Activated CD4-positive, alpha-beta memory T cell treated with anti-CD3 and anti-CD28 coated beads, Interleukin-2, amount 10 ng/mL, durations not matched to agents 7 days and 5 days (primary cell): Measurements from ENCODE around the gene RPL7A. TPM values are rescaled to one million over a fixed set of nuclear protein-coding genes. Genes with fewer than 3 reads are reported as not detected.
A peak's percentile ranks its signal among the peaks of the same experiment; 100 is the strongest.

Experiments used
- CTCF ChIA-PET: fragments of 350-600 bp; sonication (Branson Sonifier 250); formaldehyde crosslinking; loops from one replicate; lab custom pipeline; 2021; ENCODE audit warnings: antibody characterized with exemption, inconsistent platforms; lab: Charles Lee
- POLR2A ChIA-PET: fragments of 350-600 bp; sonication (Branson Sonifier 250); formaldehyde crosslinking; loops from one replicate; lab custom pipeline; 2021; ENCODE audit warnings: antibody characterized with exemption; lab: Charles Lee
- DNase-seq: peaks from one replicate; pipeline ENCODE4 v3.0.0-alpha.2; 2020
- H3K27ac Mint-ChIP-seq: one replicate; pipeline ENCODE4 v1.8.0; 2021; ENCODE audit warnings: mild to moderate bottlenecking, mixed read lengths
- H3K27me3 Mint-ChIP-seq: one replicate; pipeline ENCODE4 v1.8.0; 2021; ENCODE audit warnings: mixed read lengths
- H3K36me3 Mint-ChIP-seq: one replicate; pipeline ENCODE4 v1.8.0; 2021; ENCODE audit warnings: low read depth, mixed read lengths
- H3K4me1 Mint-ChIP-seq: one replicate; pipeline ENCODE4 v1.8.0; 2021; ENCODE audit warnings: mixed read lengths
- H3K4me3 Mint-ChIP-seq: one replicate; pipeline ENCODE4 v1.8.0; 2021; ENCODE audit warnings: mild to moderate bottlenecking, mixed read lengths
- H3K9me3 Mint-ChIP-seq: one replicate; pipeline ENCODE4 v1.8.0; 2021; ENCODE audit warnings: mixed read lengths
- total RNA-seq, 2 experiments: library from RNA; stranded (reverse); gene quantifications; one replicate each; pipeline ENCODE4 v1.2.3, GENCODE V29; 2021

RPL7A gene
- total RNA-seq, 2 experiments from 2014 or later, result 1,627 to 1,632 TPM

DNA sequence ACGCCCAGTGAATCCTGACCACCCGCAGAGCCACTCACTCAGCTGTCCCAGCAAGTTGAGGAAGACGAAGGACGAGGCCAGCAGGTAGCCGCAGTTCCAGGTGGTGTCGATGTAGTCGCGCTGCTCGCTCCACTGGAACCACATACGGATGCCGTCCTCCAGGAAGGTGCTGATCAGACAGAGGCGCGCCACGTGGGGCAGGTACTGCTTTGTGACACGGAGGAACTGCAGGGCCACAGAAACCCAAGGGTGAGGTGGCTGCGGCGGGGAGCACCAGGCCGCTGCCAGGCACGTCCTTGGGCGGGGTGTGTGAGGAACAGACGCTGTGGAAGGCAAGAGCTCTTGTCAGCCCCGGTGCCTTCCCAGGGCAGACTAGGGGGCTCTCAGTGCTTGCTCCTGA, 19.2 kb downstream of the RPL7A start:
- Mint-ChIP-seq H3K4me1 (peaks cover 51% of the 10 kb centered on the region), H3K9me3 (no peaks in the 10 kb centered on the region), H3K27ac (no peak overlapping the region), H3K27me3 (no peaks in the 10 kb centered on the region), H3K36me3 (peaks cover 82% of the 10 kb centered on the region), H3K4me3 (no peak overlapping the region)
- POLR2A ChIA-PET, result interaction anchor here (0.9 to 3.5 kb wide), 4 partner anchors 8 to 19 kb away, joined by 3 to 25 read pairs (median 16); partner anchors contain the start of genes MED22, RPL7A, SURF1 and SURF2
- DNase-seq, result no peak
- CTCF ChIA-PET, result no interaction called here

DNA sequence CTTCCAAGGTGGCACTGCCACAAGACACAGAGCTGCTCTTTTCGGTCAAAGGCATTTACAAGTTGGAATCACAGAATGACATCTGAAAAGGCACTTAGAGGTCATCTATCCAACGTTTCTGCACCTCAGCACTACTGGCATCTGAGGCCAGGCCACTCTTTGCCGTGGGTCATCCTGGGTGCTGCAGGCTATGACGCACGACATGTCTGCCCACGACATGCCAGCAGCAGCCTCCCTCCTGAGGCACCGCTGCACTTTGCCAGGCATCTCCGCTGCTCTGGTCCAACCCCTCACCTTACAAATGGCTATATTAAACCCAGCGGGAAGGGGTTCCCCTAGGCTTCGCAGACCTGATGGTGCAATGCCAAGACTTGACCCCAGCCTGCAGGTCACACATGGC, 19.8 kb downstream of the RPL7A start:
- Mint-ChIP-seq H3K4me1 (peaks cover 55% of the 10 kb centered on the region), H3K9me3 (no peaks in the 10 kb centered on the region), H3K27ac (no peak overlapping the region), H3K36me3 (peaks cover 83% of the 10 kb centered on the region), H3K4me3 (no peak overlapping the region), H3K27me3 (no peaks in the 10 kb centered on the region)
- CTCF ChIA-PET, result interaction anchor here (1.1 kb wide), 1 partner anchor 11 kb away, joined by 4 read pairs; no protein-coding TSS in a partner anchor
- DNase-seq, result no peak
- POLR2A ChIA-PET, result interaction anchor here (0.9 to 3.5 kb wide), 4 partner anchors 11 to 20 kb away, joined by 3 to 25 read pairs (median 10); partner anchors contain the start of genes MED22, RPL7A, SURF1 and SURF2

DNA sequence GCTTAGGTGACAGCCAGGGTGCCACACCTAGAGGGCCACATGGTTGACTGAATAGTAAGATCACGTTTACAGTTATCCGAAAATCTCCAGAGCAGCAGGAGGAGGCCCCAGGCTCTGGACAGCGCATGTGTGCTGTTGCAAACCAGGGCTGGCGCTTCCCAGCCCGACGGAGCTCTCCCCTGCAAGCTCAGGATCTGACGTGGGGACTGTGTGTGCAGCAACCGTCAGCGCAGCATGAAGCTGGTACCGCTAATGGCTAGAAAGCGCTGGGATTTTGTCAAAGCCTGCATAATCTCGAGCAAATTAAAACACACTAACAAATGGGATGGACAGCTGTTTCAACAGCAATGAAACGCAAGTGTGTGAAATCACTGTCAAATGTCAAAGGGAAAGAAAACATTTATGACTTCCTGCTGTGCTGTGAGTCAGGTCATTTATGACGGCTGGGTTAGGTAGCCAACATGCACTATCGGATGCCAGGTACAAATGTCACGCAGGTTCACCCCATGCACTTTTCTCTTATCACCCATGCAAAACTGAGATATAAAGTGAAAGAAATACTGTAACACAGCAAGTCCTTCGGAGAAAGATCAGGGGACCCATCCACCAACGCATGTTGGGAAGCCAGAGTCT, 20.3 kb downstream of the RPL7A start:
- peaks cover 83% of the 10 kb centered on the region for H3K36me3 Mint-ChIP-seq
- peaks cover 60% of the 10 kb centered on the region for H3K4me1 Mint-ChIP-seq
- CTCF ChIA-PET, result interaction anchor here (1.1 kb wide), 1 partner anchor 11 kb away, joined by 4 read pairs; no protein-coding TSS in a partner anchor
- no peaks in the 10 kb centered on the region for H3K9me3 Mint-ChIP-seq
- H3K27ac Mint-ChIP-seq, result peak overlapping the region; percentile 84
- POLR2A ChIA-PET, result interaction anchor here (1.1 to 11.5 kb wide), 2 partner anchors 11 to 20 kb away, joined by 3 to 277 read pairs; partner anchors contain the start of genes MED22, RPL7A, SURF1 and SURF2
- no peaks in the 10 kb centered on the region for H3K27me3 Mint-ChIP-seq
- no peak for DNase-seq
- peak overlapping the region; percentile 29 for H3K4me3 Mint-ChIP-seq

DNA sequence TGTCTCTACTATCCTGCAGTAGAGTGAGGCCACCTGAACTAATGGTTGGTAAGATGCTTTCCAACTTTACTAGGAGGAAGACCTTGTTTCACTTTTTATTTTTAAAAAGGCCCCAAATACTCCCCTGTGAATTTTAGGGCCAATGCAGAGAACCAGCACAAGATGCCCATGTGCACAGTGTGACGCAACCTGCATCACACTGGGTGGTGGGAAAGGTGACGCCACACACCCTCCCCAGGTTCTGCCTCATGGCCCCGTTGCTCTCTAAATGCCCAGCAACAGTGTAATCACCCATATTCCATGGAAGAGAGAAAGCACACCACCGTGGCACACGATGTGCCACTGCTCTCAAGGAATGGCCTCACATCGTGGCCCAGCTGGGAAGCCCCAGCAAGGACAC, 21.4 kb downstream of the RPL7A start:
- ChIA-PET POLR2A (interaction anchor here (1.7 to 11.6 kb wide), 3 partner anchors 12 to 339 kb away, joined by 5 to 397 read pairs (median 277); partner anchors contain the start of genes GTF3C5, MED22, RPL7A and SURF1), CTCF (interaction anchor here (3.0 to 6.3 kb wide), 2 partner anchors 14 to 21 kb away, joined by 22 to 59 read pairs; partner anchors contain the start of genes MED22, RPL7A, SURF1 and SURF2)
- H3K4me1 Mint-ChIP-seq, result peaks cover 68% of the 10 kb centered on the region
- peak overlapping the region; percentile 84 for H3K27ac Mint-ChIP-seq
- no peaks in the 10 kb centered on the region for H3K9me3 Mint-ChIP-seq
- no peaks in the 10 kb centered on the region for H3K27me3 Mint-ChIP-seq
- DNase-seq, result no peak
- H3K36me3 Mint-ChIP-seq, result peaks cover 79% of the 10 kb centered on the region
- H3K4me3 Mint-ChIP-seq, result peak overlapping the region; percentile 72

DNA sequence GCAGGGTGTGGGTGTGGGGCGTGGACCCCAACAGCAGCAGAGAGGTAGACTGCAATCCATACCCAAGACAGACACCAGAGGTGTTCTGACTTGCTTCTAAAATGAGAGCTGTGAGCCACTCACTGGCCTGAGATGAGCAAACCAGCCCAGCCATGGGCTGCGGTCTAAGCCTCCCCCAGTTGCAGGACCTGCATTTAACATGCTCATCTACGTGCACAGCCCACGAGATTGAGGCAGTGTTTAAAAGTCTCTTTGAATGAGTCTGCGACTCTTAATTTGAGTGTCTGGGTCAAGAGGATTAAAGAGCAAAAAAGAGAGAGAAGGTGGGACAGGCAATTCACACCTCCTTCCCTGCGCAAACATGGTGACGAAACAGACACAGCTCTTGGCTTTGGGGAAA, 21.9 kb downstream of the RPL7A start:
- no peak for DNase-seq

DNA sequence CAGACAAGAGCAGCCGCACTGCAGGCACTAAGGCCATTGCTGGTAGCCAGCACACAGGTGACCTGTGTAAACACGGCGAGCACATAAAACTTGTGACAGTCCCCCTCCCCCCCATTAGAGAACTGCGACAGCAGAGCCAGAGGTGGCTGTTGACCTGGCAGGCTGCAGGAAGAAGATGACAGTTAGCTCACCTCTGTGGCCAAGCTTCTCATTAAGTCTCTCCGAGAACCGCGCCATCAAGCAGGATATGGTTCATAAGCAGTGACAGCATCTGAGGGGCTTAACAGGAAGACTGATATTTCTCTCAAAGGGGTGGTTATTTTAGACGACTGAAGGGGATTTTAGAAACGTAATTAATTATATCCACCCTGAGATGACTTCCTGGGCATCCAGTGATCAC, 22.7 kb downstream of the RPL7A start:
- Mint-ChIP-seq H3K4me3 (peak overlapping the region; percentile 72), H3K36me3 (peaks cover 77% of the 10 kb centered on the region), H3K27ac (peak overlapping the region; percentile 84), H3K9me3 (no peaks in the 10 kb centered on the region), H3K27me3 (no peaks in the 10 kb centered on the region), H3K4me1 (peaks cover 70% of the 10 kb centered on the region)
- POLR2A ChIA-PET, result interaction anchor here (1.0 to 11.6 kb wide), 15 partner anchors 8 to 340 kb away, joined by 3 to 397 read pairs (median 5); partner anchors contain the start of genes GTF3C5, MED22, RPL7A and SLC2A6
- CTCF ChIA-PET, result interaction anchor here (0.7 to 6.3 kb wide), 14 partner anchors 10 to 340 kb away, joined by 3 to 59 read pairs (median 5); partner anchors contain the start of genes GTF3C5, MED22, RPL7A and SURF1
- DNase-seq, result peak; percentile 69

More for the DNA sequence above, 21.9 kb downstream of the RPL7A start:
- H3K27ac Mint-ChIP-seq, result peak overlapping the region; percentile 84
- H3K36me3 Mint-ChIP-seq, result peaks cover 82% of the 10 kb centered on the region
- ChIA-PET POLR2A (interaction anchor here (1.7 to 11.6 kb wide), 4 partner anchors 13 to 339 kb away, joined by 4 to 397 read pairs (median 141); partner anchors contain the start of genes GTF3C5, MED22, RPL7A and SURF1), CTCF (interaction anchor here (1.7 to 6.3 kb wide), 4 partner anchors 14 to 117 kb away, joined by 5 to 59 read pairs (median 23); partner anchors contain the start of genes MED22, RPL7A, SURF1 and SURF2)
- H3K27me3 Mint-ChIP-seq, result no peaks in the 10 kb centered on the region
- peaks cover 71% of the 10 kb centered on the region for H3K4me1 Mint-ChIP-seq
- no peaks in the 10 kb centered on the region for H3K9me3 Mint-ChIP-seq
- H3K4me3 Mint-ChIP-seq, result peak overlapping the region; percentile 72

DNA sequence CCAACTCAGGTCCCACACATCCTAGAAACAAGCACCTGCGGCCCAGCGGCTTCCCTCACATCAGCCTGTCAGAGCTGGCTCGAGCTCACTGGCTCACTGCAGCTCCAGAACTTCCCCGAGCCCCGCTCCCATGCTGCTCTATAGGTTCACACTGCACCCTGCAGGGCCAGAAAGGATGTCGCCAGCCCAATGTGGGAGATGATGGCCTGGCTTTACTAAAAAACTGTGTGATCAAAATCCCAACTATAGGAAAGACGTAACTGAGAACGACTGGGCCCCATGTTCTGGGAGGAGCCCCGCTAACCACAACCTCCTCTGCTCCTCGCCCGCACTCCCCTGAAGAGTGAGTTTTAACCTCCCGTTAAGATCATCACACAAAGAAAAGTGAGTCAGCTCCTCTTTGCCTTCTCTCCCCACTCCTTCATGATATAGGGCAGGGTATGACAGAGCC, 23.3 kb downstream of the RPL7A start:
- ChIA-PET CTCF (interaction anchor here (0.7 to 6.3 kb wide), 16 partner anchors 9 to 341 kb away, joined by 3 to 59 read pairs (median 5); partner anchors contain the start of genes GTF3C5, MED22, RPL7A and SURF1), POLR2A (interaction anchor here (1.0 to 11.6 kb wide), 18 partner anchors 8 to 701 kb away, joined by 3 to 397 read pairs (median 4); partner anchors contain the start of genes DDX31, GTF3C4, GTF3C5 and MED22)
- H3K36me3 Mint-ChIP-seq, result peaks cover 71% of the 10 kb centered on the region
- H3K27ac Mint-ChIP-seq, result peak overlapping the region; percentile 84
- peaks cover 67% of the 10 kb centered on the region for H3K4me1 Mint-ChIP-seq
- H3K27me3 Mint-ChIP-seq, result no peaks in the 10 kb centered on the region
- DNase-seq, result peak; percentile 83
- H3K4me3 Mint-ChIP-seq, result peak overlapping the region; percentile 72
- H3K9me3 Mint-ChIP-seq, result no peaks in the 10 kb centered on the region

DNA sequence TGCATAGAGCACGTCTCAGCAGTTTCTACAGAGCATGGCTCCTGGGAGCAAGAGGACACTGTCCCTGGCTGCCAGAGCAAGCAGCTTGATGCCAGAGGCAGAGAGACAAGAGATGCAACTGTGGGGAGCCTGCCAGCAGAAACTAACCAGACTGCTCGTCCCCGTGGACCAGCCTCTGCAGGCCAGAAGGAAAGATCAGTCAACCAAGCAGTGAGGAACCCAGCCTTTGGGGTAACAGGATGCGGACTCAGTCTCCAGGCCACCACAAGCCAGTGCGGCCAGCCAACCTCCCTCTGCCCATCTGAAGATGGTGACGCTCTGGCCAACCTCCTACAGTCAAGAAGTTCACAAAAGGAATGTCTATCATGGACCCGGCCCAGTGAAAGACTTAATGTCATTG, 24.1 kb downstream of the RPL7A start:
- Mint-ChIP-seq H3K4me1 (peaks cover 64% of the 10 kb centered on the region), H3K27me3 (peaks cover under 1% of the 10 kb centered on the region), H3K9me3 (no peaks in the 10 kb centered on the region), H3K4me3 (peak overlapping the region; percentile 72), H3K36me3 (peaks cover 62% of the 10 kb centered on the region), H3K27ac (peak overlapping the region; percentile 84)
- ChIA-PET POLR2A (interaction anchor here (1.0 to 11.6 kb wide), 12 partner anchors 9 to 702 kb away, joined by 3 to 397 read pairs (median 6); partner anchors contain the start of genes DDX31, GTF3C4, GTF3C5 and MED22), CTCF (interaction anchor here (0.8 to 6.3 kb wide), 9 partner anchors 10 to 324 kb away, joined by 3 to 59 read pairs (median 3); partner anchors contain the start of genes MED22, RPL7A, SURF1 and SURF2)
- no peak for DNase-seq

DNA sequence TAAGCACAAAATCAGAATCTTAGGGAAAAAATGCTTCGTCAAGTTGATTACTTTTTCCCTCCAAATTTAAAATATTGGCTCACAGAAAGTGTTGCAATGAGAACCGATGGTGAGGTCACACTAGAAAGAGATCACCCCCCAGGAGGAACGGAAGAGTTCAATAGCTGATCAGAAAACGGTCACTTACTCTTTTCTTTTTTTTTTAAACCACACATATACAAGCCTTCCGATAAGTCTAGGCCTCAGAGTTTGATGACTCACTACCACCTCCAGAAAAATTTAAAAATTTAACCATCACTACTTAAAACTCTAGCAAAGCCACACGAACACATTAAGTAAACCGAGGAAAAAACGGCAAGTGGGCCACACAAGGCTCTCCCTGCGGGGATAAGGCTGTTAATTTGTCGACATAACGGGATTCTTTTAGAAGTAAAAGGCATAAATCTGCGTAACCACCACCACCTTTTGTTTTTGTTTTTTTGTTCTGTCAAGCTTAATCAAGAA, 26.6 kb downstream of the RPL7A start:
- peak; percentile 37 for DNase-seq
- Mint-ChIP-seq H3K4me3 (peak overlapping the region; percentile 83), H3K27me3 (peaks cover 2% of the 10 kb centered on the region), H3K27ac (peak overlapping the region; percentile 97), H3K4me1 (peaks cover 49% of the 10 kb centered on the region), H3K9me3 (no peaks in the 10 kb centered on the region), H3K36me3 (peaks cover 46% of the 10 kb centered on the region)
- ChIA-PET POLR2A (interaction anchor here (0.7 to 11.6 kb wide), 14 partner anchors 9 to 344 kb away, joined by 3 to 397 read pairs (median 4); partner anchors contain the start of genes CACFD1, GTF3C5, MED22 and RPL7A), CTCF (interaction anchor here (1.0 to 6.3 kb wide), 5 partner anchors 19 to 189 kb away, joined by 3 to 59 read pairs (median 5); partner anchors contain the start of genes MED22, RPL7A, SURF1 and SURF2)

DNA sequence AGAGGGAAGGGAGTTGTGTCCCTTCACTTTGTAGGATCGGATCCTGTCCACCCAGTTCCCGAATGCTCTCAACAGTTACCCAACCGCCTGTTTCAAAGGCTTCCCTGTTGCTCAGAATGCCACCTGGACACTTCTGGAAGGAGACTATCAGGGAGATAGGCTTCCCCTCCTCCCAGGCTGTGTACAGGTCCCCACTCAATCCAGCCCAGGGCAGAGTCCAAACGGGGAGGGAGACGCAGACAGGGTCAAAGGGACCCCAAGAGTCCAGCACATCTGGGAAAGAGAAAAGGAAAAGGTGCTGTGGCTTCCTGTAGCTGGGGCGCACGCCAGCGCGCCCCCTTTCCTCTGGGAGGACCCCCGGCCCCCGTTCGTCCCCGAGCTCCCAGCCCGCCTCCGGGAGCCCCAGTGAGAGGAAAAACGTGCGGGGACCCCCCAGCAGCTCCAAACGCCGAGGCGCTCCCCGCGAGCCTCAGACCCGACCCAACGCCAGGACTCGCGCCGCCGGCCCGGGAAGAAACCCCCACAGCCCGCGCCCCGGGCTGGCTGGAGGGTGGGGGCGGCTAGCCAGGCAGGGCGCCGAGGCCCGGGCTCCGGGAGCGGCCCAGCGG, 27.2 kb downstream of the RPL7A start:
- H3K4me1 Mint-ChIP-seq, result peaks cover 43% of the 10 kb centered on the region
- peak overlapping the region; percentile 83 for H3K4me3 Mint-ChIP-seq
- peak; percentile 43 for DNase-seq
- peak overlapping the region; percentile 97 for H3K27ac Mint-ChIP-seq
- H3K36me3 Mint-ChIP-seq, result peaks cover 40% of the 10 kb centered on the region
- peaks cover 2% of the 10 kb centered on the region for H3K27me3 Mint-ChIP-seq
- POLR2A ChIA-PET, result interaction anchor here (0.7 to 11.6 kb wide), 12 partner anchors 9 to 345 kb away, joined by 3 to 397 read pairs (median 6); partner anchors contain the start of genes CACFD1, GTF3C5, MED22 and RPL7A
- no peaks in the 10 kb centered on the region for H3K9me3 Mint-ChIP-seq
- CTCF ChIA-PET, result interaction anchor here (1.0 to 6.3 kb wide), 5 partner anchors 19 to 189 kb away, joined by 3 to 59 read pairs (median 5); partner anchors contain the start of genes MED22, RPL7A, SURF1 and SURF2
